Loucy (cell line): ENCODE results near the gene ERICH6B.

Experiments used
- H2AFZ ChIP-seq: fragments of 200-600 bp; sonication (generic); 2 replicates; pipeline ENCODE4 v1.6.0; 2016; ENCODE audit warnings: antibody characterized with exemption, mild to moderate bottlenecking, low read length, moderate library complexity
- H3F3A ChIP-seq: fragments of 200-600 bp; 2 replicates; pipeline ENCODE4 v1.6.0; 2016; ENCODE audit warnings: antibody characterized with exemption, low read depth, mild to moderate bottlenecking
- H3K27me3 ChIP-seq: fragments of 200-600 bp; sonication (generic); 2 replicates; pipeline ENCODE4 v1.6.1; 2014; ENCODE audit warnings: low read length, mild to moderate bottlenecking; ENCODE audit not compliant: insufficient read depth, poor library complexity, severe bottlenecking
- H3K36me3 ChIP-seq: fragments of 200-600 bp; sonication (generic); 2 replicates; pipeline ENCODE4 v1.6.1; 2016; ENCODE audit warnings: low read length; ENCODE audit not compliant: insufficient read depth
- H3K4me1 ChIP-seq: fragments of 200-600 bp; sonication (generic); 2 replicates; pipeline ENCODE4 v1.5.1; 2014; ENCODE audit warnings: low read length, mild to moderate bottlenecking; ENCODE audit not compliant: insufficient read depth, poor library complexity, severe bottlenecking
- H3K4me2 ChIP-seq: fragments of 200-600 bp; sonication (generic); 2 replicates; pipeline ENCODE4 v1.6.0; 2014; ENCODE audit warnings: antibody characterized with exemption, low read length, low read depth, mild to moderate bottlenecking; ENCODE audit not compliant: poor library complexity, severe bottlenecking
- H3K4me3 ChIP-seq: fragments of 200-600 bp; sonication (generic); 2 replicates; pipeline ENCODE4 v1.5.1; 2014; ENCODE audit warnings: low read length, mild to moderate bottlenecking, mixed read lengths; ENCODE audit not compliant: poor library complexity, severe bottlenecking
- H3K79me2 ChIP-seq: fragments of 200-600 bp; sonication (generic); 2 replicates; pipeline ENCODE4 v1.6.1; 2014; ENCODE audit warnings: low read length; ENCODE audit not compliant: insufficient read depth
- H3K9ac ChIP-seq: fragments of 200-600 bp; sonication (generic); 2 replicates; pipeline ENCODE4 v1.6.0; 2014; ENCODE audit warnings: mild to moderate bottlenecking, low read depth, low read length, moderate library complexity; ENCODE audit not compliant: poor library complexity, severe bottlenecking
- H3K9me2 ChIP-seq: fragments of 200-600 bp; sonication (generic); replicated peaks from 2 replicates; pipeline ENCODE4 v1.6.1; 2016; ENCODE audit warnings: low read depth, low read length, mixed read lengths
- H3K9me3 ChIP-seq: fragments of 200-600 bp; sonication (generic); 2 replicates; pipeline ENCODE4 v1.6.1; 2014; ENCODE audit warnings: mild to moderate bottlenecking, antibody characterized with exemption, low read length, low read depth; ENCODE audit not compliant: insufficient read depth
- H4K20me1 ChIP-seq: fragments of 200-600 bp; sonication (generic); 2 replicates; pipeline ENCODE4 v1.6.0; 2014; ENCODE audit warnings: antibody characterized with exemption, low read length, mild to moderate bottlenecking; ENCODE audit not compliant: insufficient read depth, poor library complexity, severe bottlenecking
- CTCF ChIP-seq: fragments of 200-600 bp; sonication (generic); conservative IDR thresholded peaks from 2 replicates; pipeline ENCODE4 v1.5.1; 2014; ENCODE audit warnings: mild to moderate bottlenecking, antibody characterized with exemption, low read length
- EZH2phosphoT487 ChIP-seq: fragments of 200-600 bp; IDR thresholded peaks from 2 replicates; pipeline ENCODE4 v1.6.1; 2018; ENCODE audit warnings: antibody characterized with exemption, mild to moderate bottlenecking, moderate library complexity, borderline replicate concordance

ERICH6B gene

GRCh38 chr13:45536224-45536623 is 79.3 kb downstream of the ERICH6B start:
- H3K27me3 ChIP-seq: no peaks in the 10 kb centered on the region
- H3K4me2 ChIP-seq: no peak overlapping the region
- no peak for TF ChIP-seq EZH2phosphoT487
- TF ChIP-seq CTCF: no peak
- H3K9me3 ChIP-seq: no peaks in the 10 kb centered on the region
- no peak overlapping the region for H3K4me3 ChIP-seq
- no peak overlapping the region for H2AFZ ChIP-seq
- H3F3A ChIP-seq: no peaks in the 10 kb centered on the region
- H3K36me3 ChIP-seq: peaks cover 44% of the 10 kb centered on the region; the same call in 1 of the 2 replicates
- H4K20me1 ChIP-seq: no peaks in the 10 kb centered on the region
- no peaks in the 10 kb centered on the region for H3K79me2 ChIP-seq
- no peaks in the 10 kb centered on the region for H3K4me1 ChIP-seq
- H3K9me2 ChIP-seq: no peaks in the 10 kb centered on the region
- no peak overlapping the region for H3K9ac ChIP-seq

- Histone ChIP-seq H3K9me3 (no peaks in the 10 kb centered on the region), H3F3A (no peaks in the 10 kb centered on the region), H4K20me1 (no peaks in the 10 kb centered on the region), H3K9ac (no peak overlapping the region), H3K9me2 (no peaks in the 10 kb centered on the region), H3K79me2 (no peaks in the 10 kb centered on the region), H3K4me1 (no peaks in the 10 kb centered on the region), H3K4me2 (no peak overlapping the region), H3K36me3 (peaks cover 59% of the 10 kb centered on the region; the same call in 1 of the 2 replicates), H3K4me3 (no peak overlapping the region), H2AFZ (no peak overlapping the region), H3K27me3 (no peaks in the 10 kb centered on the region)
- TF ChIP-seq EZH2phosphoT487: no peak
- no peak for TF ChIP-seq CTCF
Observed at GRCh38 chr13:45534604-45535003, 80.9 kb downstream of the ERICH6B start.

DNA sequence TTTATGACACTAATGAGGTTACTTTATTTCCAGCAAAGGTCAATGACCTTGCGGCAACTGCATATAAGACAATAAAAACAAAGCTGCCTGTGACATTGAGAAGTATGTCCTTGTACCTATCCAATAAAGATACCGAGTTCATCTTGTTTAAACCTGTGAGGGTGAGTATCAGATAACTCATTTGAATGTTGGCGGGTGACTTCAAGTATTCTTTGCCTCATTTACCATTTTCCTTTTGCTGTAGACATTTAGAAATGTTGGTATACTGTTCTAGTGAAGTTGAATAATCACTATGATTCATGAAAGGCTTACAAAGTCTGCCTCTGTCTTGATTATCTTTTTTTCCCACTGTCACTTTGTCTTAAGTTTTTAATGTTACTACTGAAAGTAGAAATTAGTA is 85.8 kb downstream of the ERICH6B start:
- Histone ChIP-seq H3K9me3 (no peaks in the 10 kb centered on the region), H3K36me3 (peaks cover 80% of the 10 kb centered on the region; the same call in 1 of the 2 replicates), H3K4me1 (no peaks in the 10 kb centered on the region), H3K4me2 (no peak overlapping the region), H3K79me2 (no peaks in the 10 kb centered on the region), H4K20me1 (no peaks in the 10 kb centered on the region), H3K4me3 (no peak overlapping the region), H3K9ac (no peak overlapping the region), H3K27me3 (no peaks in the 10 kb centered on the region), H3K9me2 (no peaks in the 10 kb centered on the region), H3F3A (no peaks in the 10 kb centered on the region), H2AFZ (no peak overlapping the region)
- TF ChIP-seq EZH2phosphoT487 (no peak), CTCF (no peak)
